NCI-H2227 (cell line): ENCODE data around the gene C17orf58.
"Not testable (repeated sequence)": the region's sequence is repeated elsewhere in the genome, so short reads cannot be mapped to it uniquely, and the experiment has no call there.

Experiments used
- DNase-seq: peaks from one replicate; lab custom pipeline; 2025; ENCODE audit not compliant: unreplicated experiment; lab: John Stamatoyannopoulos, UW

C17orf58 gene

DNA sequence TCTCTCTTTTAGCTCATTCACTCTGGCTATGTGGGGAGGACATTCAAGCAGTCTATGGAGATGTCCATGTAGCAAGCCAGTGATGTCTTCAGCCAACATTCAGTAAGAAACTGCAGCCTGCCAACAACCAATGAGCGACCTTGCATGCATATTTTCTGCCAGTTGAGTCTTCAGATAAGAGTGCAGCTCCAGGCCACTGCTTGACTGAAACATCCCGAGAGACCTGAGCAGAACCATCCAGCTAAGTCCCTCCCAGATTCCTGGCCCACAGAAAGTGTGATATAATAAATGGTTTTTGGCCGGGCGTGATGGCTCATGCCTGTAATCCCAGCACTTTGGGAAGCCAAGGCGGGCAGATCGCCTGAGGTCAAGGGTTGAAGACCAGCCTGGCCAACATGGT lies 10.5 kb upstream of the C17orf58 start:
- DNase-seq = no peak

- no peak for DNase-seq
These were observed 7.9 kb upstream of the C17orf58 start for GRCh38 chr17:68004201-68004600.

DNA sequence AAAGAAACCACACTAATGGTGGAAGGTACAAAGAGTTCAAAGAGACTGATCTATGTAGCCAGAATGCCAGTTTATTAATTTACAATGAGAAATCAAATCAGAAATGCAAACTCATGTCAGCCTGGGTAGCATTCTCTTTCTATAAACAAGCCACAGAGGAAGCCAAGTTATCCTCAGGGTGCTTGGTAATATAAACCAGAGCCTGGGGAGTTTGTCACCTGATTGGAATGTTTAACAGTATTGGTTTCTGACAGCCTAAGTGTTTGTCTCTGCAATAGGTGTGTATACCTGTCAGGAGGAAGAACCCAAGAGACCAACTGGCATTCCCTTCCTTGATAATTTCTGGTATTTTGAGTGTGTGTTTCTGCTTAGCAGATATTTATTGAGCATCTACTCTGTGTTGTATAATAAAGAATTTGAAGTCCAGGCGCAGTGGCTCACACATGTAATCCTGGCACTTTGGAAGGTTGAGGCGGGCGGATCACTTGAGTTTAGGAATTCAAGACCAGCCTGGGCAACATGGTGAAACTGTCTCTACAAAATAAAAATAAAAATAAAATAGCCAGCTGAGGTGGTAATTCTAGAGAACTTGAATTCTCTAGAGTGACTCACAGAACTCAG lies 3.1 kb upstream of the C17orf58 start:
- DNase-seq = no peak

- DNase-seq = no peak
These were observed 2.2 kb upstream of the C17orf58 start for GRCh38 chr17:67998466-67998865.

DNA sequence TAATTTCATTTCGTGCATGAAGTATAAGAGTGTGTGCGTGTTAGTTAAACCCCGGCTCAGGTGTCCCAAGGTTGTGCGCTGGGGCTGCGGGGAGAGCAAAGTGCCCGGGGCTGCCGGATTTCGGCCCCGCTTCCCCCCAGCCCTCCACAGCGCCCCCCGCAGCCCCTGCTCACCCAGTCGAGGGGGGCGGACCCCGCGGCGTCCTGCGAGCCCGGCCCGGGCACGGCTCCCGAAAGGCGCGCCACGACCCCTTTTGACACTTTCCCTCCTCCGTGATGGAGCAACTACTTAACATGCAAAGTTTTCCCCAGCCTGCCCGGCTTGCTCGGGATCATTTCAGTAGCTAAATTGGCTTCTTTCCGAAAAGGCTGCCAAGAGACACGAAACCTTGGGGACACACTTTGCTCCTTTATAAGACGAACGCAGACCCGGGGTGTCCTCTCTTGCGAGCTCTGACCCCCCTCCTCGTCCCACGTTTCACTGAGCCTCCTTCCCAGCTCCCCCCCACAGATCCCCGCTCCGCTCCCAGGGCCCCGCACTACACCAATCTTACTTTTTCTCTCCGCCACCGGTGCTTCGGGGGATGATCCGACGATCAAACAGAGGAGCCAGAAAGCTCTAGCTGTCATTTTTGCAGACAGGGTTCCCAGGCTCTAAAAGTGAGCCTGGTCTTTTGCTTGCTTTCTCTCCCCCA lies 552 bp downstream of the C17orf58 start:
- no peak for DNase-seq

DNA sequence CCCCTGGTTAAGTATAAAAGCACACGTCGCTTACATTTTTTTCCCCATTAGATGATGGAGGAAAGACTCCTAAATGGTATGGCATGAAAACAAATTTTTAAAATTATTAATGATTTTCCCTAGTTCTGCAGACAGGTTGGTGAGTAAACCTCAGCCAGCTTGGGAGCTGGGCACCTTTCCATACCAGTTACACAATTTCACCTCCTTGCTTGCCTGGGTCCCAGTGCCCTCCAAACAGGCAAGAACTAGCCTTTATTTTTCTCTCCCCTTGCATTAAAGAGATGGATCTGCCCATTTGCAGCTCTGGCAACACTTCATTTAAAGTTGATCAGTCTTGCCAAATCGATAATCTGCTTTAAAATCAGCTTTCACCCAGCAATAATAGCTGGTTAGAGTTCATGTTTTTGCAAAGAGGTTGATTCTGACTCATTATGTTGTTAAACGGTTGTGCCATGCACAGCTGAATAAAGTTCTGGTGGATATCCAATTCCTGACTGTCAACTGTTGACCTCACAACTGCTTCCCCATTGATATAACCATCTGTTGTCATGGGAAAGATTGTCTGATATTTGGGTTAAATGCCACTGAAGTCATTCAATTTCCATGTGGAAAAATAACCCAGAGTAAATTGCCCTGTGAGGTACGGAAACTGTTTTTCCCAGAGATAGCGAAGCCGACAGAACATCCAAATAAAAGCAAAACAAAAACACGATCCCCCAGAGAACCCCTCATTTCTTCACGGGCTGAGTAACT lies 1.3 kb downstream of the C17orf58 start:
- no peak for DNase-seq

DNA sequence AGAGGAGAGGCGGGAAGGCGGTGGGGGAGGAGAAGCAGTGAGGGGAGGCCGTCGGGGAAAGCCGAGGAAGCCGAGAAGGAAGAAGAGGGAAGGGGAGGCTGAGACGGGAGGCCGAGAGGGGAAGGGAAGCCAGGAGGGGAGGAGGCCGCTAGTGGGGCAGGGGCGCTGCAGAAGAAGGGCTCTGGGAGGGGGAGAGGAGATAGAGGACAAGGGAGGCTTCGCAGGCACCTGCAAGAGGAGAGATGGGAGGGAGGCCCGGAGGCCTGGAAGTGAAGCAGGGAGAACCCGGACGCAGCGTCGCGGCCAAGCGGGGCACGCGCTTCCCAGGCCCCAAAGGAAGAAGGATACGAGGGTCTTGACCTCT lies 2.3 kb downstream of the C17orf58 start:
- no peak for DNase-seq

- peak; percentile 92 for DNase-seq
These were observed 2.9 kb downstream of the C17orf58 start for GRCh38 chr17:67993153-67993997.

DNA sequence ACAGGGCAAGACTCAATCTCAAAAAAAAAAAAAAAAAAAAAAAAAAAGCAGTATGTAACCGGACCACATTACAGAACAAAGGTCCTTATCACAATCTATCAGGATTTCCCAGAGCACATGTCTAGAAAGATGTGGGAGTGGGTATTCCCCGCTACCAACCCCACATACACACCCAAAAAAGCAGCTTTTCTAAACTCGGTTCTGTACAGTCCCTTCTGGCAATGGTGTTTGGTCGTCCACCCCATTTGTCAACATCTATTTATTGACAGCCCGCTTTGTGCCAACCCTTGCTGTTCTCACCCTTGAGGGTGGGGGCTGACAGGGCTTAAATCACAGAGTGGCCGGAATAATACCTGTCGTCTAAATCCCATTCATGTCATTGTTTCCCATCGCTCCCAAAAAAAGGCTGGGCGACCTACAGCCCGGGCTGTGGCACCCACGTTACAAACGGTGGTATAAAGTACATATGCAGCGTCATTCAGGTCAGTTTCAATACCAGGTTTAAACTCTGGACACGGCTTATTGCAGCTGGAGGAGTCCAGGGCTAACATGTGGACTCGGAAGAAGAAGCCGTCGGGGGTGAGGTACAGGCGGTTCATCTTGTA lies 3.6 kb downstream of the C17orf58 start:
- no peak for DNase-seq

- DNase-seq = no peak
These were observed 5.4 kb downstream of the C17orf58 start for GRCh38 chr17:67990909-67991308.

DNA sequence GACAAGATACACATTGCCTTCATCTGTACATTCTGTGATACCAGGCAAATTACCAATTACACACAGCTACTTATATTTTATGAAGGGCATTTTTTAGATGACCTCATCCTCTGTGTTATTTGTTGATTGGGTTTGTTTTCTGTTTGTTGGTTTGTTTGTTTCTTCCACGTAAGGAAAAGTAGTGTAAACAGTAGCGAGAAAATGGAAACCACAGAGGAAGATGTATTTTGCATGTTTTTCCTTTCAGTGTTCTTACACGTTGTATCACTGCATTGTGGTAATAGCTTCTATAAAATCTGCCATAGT lies 12.9 kb downstream of the C17orf58 start:
- no peak for DNase-seq

- no peak for DNase-seq
These were observed 13.4 kb downstream of the C17orf58 start for GRCh38 chr17:67982686-67983382.

- no peak for DNase-seq
These were observed 14.1 kb downstream of the C17orf58 start for GRCh38 chr17:67982034-67982640.

GRCh38 chr17:67980883-67981282 lies 15.4 kb downstream of the C17orf58 start:
- not testable (repeated sequence) for DNase-seq

- no peak for DNase-seq
These were observed 15.8 kb downstream of the C17orf58 start for GRCh38 chr17:67980456-67980855.

DNA sequence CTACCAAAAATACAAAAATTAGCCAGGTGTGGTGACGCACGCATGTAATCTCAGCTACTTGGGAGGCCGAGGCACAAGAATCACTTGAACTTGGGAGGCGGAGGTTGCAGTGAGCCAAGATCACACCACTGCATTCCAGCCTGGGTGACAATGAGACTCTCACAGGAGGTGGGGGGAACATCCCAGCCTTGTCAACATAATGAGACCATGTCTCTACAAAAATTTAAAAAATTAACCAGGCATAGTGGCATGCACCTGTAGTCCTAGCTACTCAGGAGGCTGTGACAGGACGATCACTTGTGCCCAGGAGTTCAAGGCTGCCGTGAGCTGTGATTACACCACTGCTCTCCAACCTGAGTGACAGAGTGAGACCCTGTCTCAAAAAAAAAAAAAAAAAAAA lies 20.0 kb downstream of the C17orf58 start:
- DNase-seq = not testable (repeated sequence)

- DNase-seq = no peak
These were observed 21.6 kb downstream of the C17orf58 start for GRCh38 chr17:67974598-67975066.

DNA sequence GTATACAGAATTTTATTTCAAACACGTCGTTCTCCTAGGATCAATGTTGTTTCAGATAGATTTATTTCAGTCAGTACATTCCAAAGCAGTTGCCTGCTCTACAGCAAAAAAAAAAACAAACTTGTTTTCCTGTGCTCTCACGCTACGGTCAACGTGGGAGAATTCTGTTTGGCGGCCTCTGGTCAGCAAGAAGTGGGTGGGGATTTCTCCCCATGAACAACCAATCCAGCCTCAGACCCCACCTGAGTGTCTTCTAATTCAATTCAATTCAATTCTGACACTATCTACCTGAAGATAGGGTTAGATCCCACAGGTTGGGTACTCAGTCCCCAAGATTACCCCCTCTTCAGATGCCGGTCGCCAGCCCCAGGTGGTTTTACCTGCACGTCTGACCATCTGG lies 22.1 kb downstream of the C17orf58 start:
- no peak for DNase-seq

DNA sequence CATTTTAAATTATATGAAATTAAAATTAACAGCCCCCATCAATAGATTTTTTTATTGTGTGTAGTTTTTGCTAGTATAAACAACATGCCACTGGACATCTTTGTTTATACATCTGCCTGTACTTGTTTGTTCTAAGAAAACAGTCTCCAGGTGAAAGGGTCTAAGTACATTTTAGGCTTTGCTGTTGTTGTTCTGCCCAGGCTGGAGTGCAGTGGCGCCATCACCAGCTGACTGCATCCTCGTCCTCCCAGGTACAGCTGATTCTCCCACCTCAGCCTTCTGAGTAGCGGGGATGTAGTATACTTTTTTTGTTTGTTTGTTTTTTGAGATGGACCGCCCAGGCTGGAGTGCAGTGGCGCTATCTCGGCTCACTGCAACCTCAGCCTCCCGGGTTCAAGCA lies 25.5 kb downstream of the C17orf58 start:
- no peak for DNase-seq

DNA sequence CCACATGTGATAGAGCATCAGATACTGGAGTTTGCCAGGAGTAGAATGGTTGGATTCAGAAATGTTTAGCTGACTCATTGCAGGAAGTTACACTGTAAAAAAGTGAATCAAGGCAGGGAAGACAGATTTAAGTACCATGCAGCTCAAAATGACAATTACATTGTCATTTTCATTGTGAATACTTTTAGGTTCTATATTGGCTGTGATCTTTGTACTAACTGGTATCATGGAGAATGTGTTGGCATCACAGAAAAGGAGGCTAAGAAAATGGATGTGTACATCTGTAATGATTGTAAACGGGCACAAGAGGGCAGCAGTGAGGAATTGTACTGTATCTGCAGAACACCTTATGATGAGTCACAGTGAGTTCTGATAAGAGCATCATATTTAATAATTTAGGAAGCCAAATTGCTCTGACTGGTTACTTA lies 33.1 kb downstream of the C17orf58 start:
- peak; percentile 74 for DNase-seq
